Gastrocnemius medialis (tissue), 4 donors: Measurements from ENCODE around the gene SEPHS2. TPM values are rescaled to one million over a fixed set of nuclear protein-coding genes. Genes with fewer than 3 reads are reported as not detected.

Experiments
- ATAC-seq, 2 donors: fragments of 150-250 bp; one replicate each; pipeline ENCODE4 v1.9.1; 2016
- DNase-seq, 2 donors: peaks; one replicate each; pipeline ENCODE4 v3.0.0-alpha.2; 2019
- H3K27ac ChIP-seq, 4 donors: fragments of 200-600 bp; sonication (generic); 1 replicate in 1 of 4; 2 replicates in 3 of 4; pipeline ENCODE4 v1.5.1; 2016 to 2018; ENCODE audit warnings: mild to moderate bottlenecking in 2 of 4, moderate library complexity in 1 of 4
- H3K27me3 ChIP-seq, 3 donors: fragments of 200-600 bp; sonication (generic) in 2 of 3; 1 replicate in 1 of 3; 2 replicates in 2 of 3; pipeline versions ENCODE4 v1.5.1 to v1.6.0; 2016 to 2019; ENCODE audit warnings: mild to moderate bottlenecking in 1 of 3, moderate library complexity in 1 of 3
- H3K36me3 ChIP-seq, 2 donors: fragments of 200-600 bp; sonication (generic) in 1 of 2; one replicate each; pipeline ENCODE4 v1.5.1; 2017 to 2018
- H3K4me1 ChIP-seq, 2 donors: fragments of 200-600 bp; sonication (generic) in 1 of 2; one replicate each; pipeline ENCODE4 v1.5.1; 2016 to 2017; ENCODE audit warnings: mild to moderate bottlenecking in 2 of 2
- H3K4me3 ChIP-seq, 4 donors: fragments of 200-600 bp; sonication (generic) in 3 of 4; 1 replicate in 1 of 4; 2 replicates in 3 of 4; pipeline ENCODE4 v1.5.1; 2016 to 2019; ENCODE audit warnings: mild to moderate bottlenecking in 2 of 4
- H3K9me3 ChIP-seq, 3 donors: fragments of 200-600 bp; sonication (generic) in 2 of 3; 1 replicate in 1 of 3; 2 replicates in 2 of 3; pipeline ENCODE4 v1.5.1; 2016 to 2019
- CTCF ChIP-seq, 5 experiments: fragments of 450-650 bp in 3 of 5; fragments of 200-600 bp in 2 of 5; sonication (generic) in 2 of 5; IDR thresholded peaks in 4 of 5; conservative IDR thresholded peaks in 1 of 5; 1 replicate in 4 of 5; 2 replicates in 1 of 5; pipeline ENCODE4 v1.5.1; 2016 to 2019; ENCODE audit warnings: antibody characterized with exemption in 5 of 5, mild to moderate bottlenecking in 3 of 5, moderate library complexity in 3 of 5
- POLR2A ChIP-seq, 2 donors: fragments of 450-650 bp; IDR thresholded peaks; one replicate each; pipeline ENCODE4 v1.6.1; 2017; ENCODE audit warnings: antibody characterized with exemption in 2 of 2, mild to moderate bottlenecking in 2 of 2, moderate library complexity in 2 of 2
- in situ Hi-C, 4 donors: fragments of 200-750 bp; cut with MboI; loops; one replicate each; pipeline versions ENCODE4 v1.15.0 to v1.8.0; 2017; ENCODE audit warnings: low sequenced_read_pairs in 4 of 4
- intact Hi-C: fragments of 100-400 bp; cut with DNase I; formaldehyde crosslinking; loops from one replicate; pipeline ENCODE4 v1.15.1; 2023; ENCODE audit warnings: low total_unique reads
- total RNA-seq, 4 donors: library from RNA; depleted of rRNA; stranded (reverse); fragments of >200 nt; gene quantifications; one replicate each; pipeline versions ENCODE4 v1.1.0 to v1.2.3, GENCODE V29; 2016

Gene SEPHS2
- total RNA-seq, 4 donors from 2014 or later: 23.7 to 29.5 (median 27.4) TPM

GRCh38 chr16:30491229-30491628 lies 45.6 kb upstream of the SEPHS2 start:
- Histone ChIP-seq H3K27me3 (no peaks in the 10 kb centered on the region), H3K27ac (no peak overlapping the region), H3K36me3 (no peaks in the 10 kb centered on the region), H3K4me3 (no peak overlapping the region), H3K4me1 (peaks cover 2% of the 10 kb centered on the region in 2 donors), H3K9me3 (no peaks in the 10 kb centered on the region)
- DNase-seq: no peak
- ATAC-seq: no peak
- TF ChIP-seq CTCF (IDR thresholded peaks at IDR 0.05 in 4 of 5, conservative IDR thresholded peaks at IDR 0.05 in 1 of 5): no peak
- TF ChIP-seq POLR2A (IDR thresholded peaks at IDR 0.05): no peak
- in situ Hi-C loops: no loop called here
- intact Hi-C loops: no loop called here

- no peak for DNase-seq
- TF ChIP-seq CTCF (IDR thresholded peaks at IDR 0.05 in 4 of 5, conservative IDR thresholded peaks at IDR 0.05 in 1 of 5) (no peak), POLR2A (IDR thresholded peaks at IDR 0.05) (no peak)
- no peaks in the 10 kb centered on the region for H3K36me3 ChIP-seq
- peaks cover 3 to 7% of the 10 kb centered on the region in 2 donors for H3K4me1 ChIP-seq
- H3K27ac ChIP-seq: no peak overlapping the region
- in situ Hi-C loops (no loop called here), intact Hi-C loops (no loop called here)
- H3K9me3 ChIP-seq: no peaks in the 10 kb centered on the region
- H3K27me3 ChIP-seq: no peaks in the 10 kb centered on the region
- H3K4me3 ChIP-seq: no peak overlapping the region
- ATAC-seq: no peak
These were observed 44.5 kb upstream of the SEPHS2 start for GRCh38 chr16:30490210-30490609.

- H3K36me3 ChIP-seq: no peaks in the 10 kb centered on the region
- in situ Hi-C loops (no loop called here), intact Hi-C loops (loop anchor here (10.0 kb wide), 1 partner anchor 66 kb away; the partner anchor contains the start of gene ZNF764)
- DNase-seq (no peak), ATAC-seq (no peak)
- H3K4me3 ChIP-seq: no peak overlapping the region
- no peaks in the 10 kb centered on the region for H3K9me3 ChIP-seq
- TF ChIP-seq CTCF (IDR thresholded peaks at IDR 0.05 in 4 of 5, conservative IDR thresholded peaks at IDR 0.05 in 1 of 5): no peak
- TF ChIP-seq POLR2A (IDR thresholded peaks at IDR 0.05): no peak
- peaks cover 3 to 7% of the 10 kb centered on the region in 2 donors for H3K4me1 ChIP-seq
- no peak overlapping the region for H3K27ac ChIP-seq
- no peaks in the 10 kb centered on the region for H3K27me3 ChIP-seq
These were observed 43.3 kb upstream of the SEPHS2 start for GRCh38 chr16:30488764-30489605.

- Histone ChIP-seq H3K27ac (peak overlapping the region in 3 of 4 donors; percentile 41 to 73 (median 48)), H3K36me3 (no peaks in the 10 kb centered on the region), H3K9me3 (no peaks in the 10 kb centered on the region), H3K27me3 (no peaks in the 10 kb centered on the region), H3K4me1 (peaks cover 3 to 7% of the 10 kb centered on the region in 2 donors), H3K4me3 (no peak overlapping the region)
- TF ChIP-seq POLR2A (IDR thresholded peaks at IDR 0.05): no peak
- no peak for TF ChIP-seq CTCF (IDR thresholded peaks at IDR 0.05 in 4 of 5, conservative IDR thresholded peaks at IDR 0.05 in 1 of 5)
- intact Hi-C loops (loop anchor here (10.0 kb wide), 1 partner anchor 69 kb away; the partner anchor contains the start of gene ZNF764), in situ Hi-C loops (no loop called here)
- DNase-seq: peak in 1 of 2 donors; percentile 54
- peak; percentile 65 to 94 for ATAC-seq
These were observed 40.3 kb upstream of the SEPHS2 start for GRCh38 chr16:30485818-30486436.
